HuH-7 (cell line): ENCODE measurements around the gene OR2T27.
"Not testable (repeated sequence)": the region's sequence is repeated elsewhere in the genome, so short reads cannot be mapped to it uniquely, and the experiment has no call there.

ENCODE experiments used
- DNase-seq: peaks from one replicate; pipeline ENCODE4 v3.0.0; 2011; ENCODE audit warnings: low spot score

The OR2T27 gene

DNA sequence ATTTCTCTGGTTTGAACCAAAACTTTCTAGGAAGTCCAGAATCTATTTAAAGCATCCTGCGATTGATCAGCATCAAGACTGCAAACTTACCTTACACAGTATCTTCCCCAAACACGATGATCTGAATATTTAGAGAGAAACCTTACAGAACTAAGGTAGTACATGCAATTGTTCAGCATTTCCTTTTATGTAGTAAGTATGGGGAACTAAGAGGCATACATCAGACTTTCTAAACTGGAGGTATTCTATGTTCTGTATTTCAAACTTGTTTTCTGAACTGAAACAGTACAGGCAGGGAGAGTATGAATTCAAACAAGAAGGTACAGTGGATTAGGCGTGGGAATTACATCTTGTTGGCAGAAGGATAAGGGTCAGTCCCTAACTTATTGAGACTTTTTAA lies at the start of gene OR2T27:
Gene OR2T27, minus strand, starts transcription at position 175 of the 400 bp plus-strand sequence. CDS start 4,644 bp downstream, outside the sequence.
- DNase-seq, result not testable (repeated sequence)

- no peak for DNase-seq
Observed at GRCh38 chr1:248704606-248705005, 49.3 kb upstream of the OR2T27 start.

- DNase-seq, result no peak
Observed at GRCh38 chr1:248703674-248704073, 48.3 kb upstream of the OR2T27 start.

GRCh38 chr1:248702714-248703113 lies 47.4 kb upstream of the OR2T27 start, which contains the start of gene OR14I1:
OR14I1 (minus strand) TSS chr1:248702766.
- DNase-seq, result no peak

DNA sequence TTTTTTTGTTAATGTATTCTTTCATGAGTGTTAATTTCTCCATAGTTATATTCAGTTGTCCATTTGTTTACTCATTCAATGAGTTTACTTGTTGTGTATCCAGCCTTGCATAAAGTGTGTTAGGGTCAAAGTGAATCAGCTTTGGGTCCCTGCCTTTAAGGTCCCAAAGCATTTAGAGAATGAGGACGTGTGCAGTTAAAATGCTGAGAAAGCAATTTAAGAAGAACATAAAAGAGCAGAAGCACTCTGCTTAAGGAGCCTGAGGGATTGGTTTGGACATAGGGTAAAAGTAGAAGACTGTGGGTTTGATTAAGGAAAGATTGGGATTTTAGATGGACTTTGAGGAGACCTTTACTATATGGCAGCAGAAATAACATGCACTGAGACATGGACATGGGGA lies 43.8 kb upstream of the OR2T27 start:
- no peak for DNase-seq

DNA sequence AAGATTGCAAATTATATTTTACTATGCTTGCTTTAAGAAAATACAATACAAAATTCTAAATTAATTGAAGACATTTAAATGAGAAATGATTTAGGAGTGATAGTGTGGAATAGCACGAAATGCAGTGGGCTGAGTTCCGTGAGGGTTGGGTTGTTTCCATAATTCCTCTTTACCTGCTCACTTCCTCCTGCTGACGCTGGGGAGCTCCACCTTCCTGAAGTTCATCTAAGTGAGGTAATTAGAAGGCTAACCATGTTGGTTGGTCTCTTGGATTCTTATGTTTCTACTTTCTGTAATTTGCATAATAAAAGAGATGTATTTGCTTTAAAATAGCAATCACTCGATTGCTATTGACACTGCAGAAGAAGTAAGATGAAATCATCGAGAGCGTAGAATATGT lies 42.6 kb upstream of the OR2T27 start:
- DNase-seq, result no peak

DNA sequence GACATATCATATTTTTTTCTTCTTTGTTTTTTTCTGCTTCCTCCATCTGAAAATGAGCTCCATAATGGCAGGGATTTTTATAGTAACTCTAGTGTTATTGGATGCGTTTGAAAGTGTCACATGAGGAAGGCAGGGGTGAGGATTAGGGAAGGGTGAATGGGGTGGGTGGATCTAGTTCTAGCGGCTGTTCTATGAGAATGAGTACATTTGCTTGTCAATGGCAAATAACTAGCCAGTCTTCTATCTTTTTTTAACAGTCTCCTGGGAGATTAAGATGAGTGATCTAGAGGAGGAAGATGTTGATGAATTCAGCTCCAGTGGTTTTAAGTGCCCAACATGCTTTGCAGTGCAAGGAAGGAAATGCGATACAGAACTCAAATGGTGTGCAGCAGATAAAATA lies 41.4 kb upstream of the OR2T27 start:
- no peak for DNase-seq

DNA sequence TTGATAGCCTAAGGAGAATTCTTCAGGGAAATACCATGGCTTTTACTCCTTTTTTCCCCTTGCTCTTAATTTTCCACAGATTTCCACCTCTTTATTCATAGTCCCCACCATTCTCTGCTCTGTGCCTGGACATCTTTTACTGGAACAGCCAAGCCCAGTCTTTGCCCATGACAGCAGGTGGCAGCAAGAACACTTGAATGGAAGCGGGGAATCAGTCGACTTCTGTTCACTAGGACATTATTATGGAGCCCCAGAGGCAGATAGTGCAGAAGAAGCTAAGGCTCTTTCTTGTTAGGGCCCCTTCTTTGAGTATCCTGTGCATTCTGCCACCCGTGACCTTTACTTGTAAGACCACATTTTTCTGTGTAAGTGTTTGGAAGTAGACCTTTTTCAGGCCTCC lies 40.9 kb upstream of the OR2T27 start:
- DNase-seq, result peak; percentile 37

GRCh38 chr1:248695451-248696132 lies 40.3 kb upstream of the OR2T27 start:
- no peak for DNase-seq

GRCh38 chr1:248691567-248692155 lies 36.3 kb upstream of the OR2T27 start:
- DNase-seq, result no peak

DNA sequence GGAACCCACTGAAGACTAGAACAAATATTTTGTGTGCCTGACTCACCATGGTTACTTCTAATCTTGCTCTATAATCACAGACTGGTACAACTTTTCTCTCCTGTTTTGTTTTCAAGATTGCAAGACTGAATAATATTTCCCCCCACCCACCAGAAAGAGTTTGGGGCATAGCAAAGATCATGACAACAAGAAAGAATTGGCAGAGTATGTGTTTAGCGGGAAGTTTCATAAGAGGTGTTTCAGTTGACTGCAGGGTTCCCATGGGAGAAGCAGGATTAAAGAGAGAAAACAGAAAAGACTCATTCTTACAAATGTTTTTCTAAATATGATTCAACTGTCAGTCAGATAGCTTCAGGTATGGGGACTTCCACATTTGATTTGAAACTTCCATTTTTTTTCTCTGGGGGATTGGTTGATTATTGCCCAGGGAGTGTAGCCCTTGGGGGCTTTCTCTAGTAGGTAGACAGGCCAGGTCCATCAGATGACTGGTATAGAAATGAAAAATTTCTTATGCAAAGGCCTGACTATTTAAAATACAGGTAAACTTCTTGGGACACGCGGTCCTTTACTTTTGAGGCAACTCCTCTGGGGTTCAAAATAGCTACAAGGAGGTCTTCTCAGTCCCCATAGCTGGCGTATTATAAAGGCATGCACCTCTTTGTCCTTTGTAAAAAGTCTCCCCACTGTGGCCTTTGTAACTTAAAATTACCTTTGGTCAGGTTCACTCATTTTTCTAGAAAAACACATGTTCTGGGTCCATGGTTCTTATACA lies 33.4 kb upstream of the OR2T27 start:
- no peak for DNase-seq

DNA sequence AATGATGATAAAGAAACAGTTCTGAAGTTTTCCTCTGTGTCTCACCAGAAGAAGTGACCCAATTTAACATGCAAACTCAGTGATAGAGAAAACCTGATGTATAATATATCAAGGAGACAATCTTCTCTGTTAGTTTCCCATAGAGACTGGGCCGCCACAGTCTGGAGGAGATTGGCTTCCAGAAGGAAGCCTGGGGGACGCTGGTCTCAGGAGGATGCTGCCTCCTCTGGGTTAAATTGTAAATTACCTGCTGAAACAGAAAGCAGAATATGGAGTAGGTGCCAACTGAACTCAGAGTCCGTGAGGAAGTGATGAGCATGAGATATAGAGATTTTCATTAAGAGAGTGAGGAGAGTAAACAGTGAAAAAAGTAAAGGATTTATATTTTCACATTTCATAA lies 31.5 kb upstream of the OR2T27 start:
- no peak for DNase-seq

GRCh38 chr1:248681651-248682050 lies 26.3 kb upstream of the OR2T27 start:
- no peak for DNase-seq

DNA sequence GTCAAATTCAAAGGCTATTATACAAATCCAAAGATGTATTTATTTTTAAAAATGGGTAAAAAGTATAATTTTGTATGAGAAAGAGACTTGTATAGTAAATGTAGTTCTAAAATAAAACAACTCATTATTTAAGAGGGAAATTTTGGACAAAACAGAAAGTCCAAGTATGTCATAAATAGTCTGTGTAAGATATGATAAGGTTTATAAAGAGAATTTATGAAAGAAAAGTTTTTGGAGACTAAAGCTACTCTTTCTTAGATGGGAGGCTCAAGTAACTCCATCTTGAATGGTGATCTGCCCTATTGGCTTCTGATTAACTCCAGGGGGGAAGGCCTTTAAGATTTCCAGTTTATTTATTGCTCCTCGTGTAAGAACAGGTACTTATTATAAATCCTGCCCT lies 14.7 kb upstream of the OR2T27 start:
- no peak for DNase-seq

DNA sequence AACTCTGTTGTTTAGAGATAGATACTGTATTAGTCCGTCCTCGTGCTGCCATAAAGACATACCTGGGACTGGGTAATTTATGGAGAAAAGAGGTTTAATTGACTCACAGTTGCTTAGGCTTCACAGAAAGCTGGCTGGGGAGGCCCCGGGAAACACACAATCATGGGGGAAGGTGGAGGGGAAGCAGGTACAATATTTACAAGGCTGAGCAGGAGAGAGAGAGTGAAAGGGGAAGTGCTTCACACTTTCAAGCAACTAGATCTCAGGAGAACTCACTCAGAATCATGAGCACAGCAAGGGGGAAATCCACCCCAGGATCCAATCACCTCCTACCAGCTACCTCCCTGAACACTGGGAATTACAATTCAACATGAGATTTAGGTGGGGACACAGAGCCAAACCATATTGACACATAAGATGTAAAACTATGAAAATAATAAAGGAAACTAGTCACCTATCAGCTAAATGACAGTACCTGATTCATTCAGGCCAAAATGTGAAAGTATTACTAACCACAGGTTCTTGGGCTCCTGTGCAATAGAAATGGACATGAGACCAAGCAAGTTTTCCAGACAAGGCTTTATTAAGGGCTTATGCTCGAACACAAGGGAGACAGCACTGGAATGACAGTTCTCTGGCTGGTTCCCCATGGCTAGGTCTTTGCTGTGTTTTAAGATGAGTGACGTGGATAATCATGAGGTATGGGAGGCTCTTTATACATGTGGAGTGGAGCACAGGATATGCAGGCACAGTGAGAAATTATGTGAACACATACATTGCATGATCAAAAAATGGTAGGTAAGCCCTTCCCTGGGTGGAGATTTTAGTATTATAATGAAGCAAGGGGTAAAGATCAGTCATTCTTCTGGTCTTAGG lies 8.4 kb upstream of the OR2T27 start:
- not testable (repeated sequence) for DNase-seq

GRCh38 chr1:248656797-248657196 lies 1.5 kb upstream of the OR2T27 start:
- DNase-seq, result not testable (repeated sequence)

DNA sequence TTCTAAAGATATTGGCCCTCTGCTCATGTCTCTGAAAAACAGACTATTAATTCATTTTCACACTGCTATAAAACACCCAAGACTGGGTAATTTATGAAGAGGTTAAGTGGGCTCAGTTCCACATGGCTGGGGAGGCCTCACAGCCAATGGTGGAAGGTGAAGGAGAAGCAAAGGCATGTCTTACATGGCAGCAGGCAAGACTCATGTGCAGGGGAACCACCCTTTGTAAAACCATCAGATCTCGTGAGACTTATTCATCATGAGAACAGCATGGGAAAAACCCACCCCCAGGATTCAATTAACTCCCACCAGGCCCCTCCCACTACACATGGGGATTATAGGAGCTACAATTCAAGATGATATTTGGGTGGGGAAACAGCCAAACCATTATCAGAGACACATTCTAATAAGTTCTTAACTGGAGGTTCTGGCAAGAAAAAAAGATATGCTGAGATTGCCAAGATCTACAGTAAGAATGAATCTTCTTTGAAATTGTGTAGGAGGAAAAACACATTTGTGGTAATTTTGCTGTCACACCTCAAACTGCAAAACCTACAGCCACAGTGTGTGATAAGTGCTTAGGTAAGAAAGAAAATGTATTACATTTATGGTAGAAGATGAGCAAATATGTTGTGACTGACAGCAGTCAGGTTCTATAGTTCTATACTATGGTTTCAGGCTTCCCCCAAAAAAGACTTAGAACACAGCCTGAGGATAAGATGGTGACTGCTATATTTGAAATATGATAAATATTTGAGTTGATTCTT lies 6.4 kb downstream of the OR2T27 start:
- not testable (repeated sequence) for DNase-seq

GRCh38 chr1:248645178-248645577 lies 10.2 kb downstream of the OR2T27 start, which contains the start of gene OR2T35:
OR2T35 (minus strand) TSS chr1:248645278; CDS start chr1:248639258, 6,020 bp downstream.
- not testable (repeated sequence) for DNase-seq

DNA sequence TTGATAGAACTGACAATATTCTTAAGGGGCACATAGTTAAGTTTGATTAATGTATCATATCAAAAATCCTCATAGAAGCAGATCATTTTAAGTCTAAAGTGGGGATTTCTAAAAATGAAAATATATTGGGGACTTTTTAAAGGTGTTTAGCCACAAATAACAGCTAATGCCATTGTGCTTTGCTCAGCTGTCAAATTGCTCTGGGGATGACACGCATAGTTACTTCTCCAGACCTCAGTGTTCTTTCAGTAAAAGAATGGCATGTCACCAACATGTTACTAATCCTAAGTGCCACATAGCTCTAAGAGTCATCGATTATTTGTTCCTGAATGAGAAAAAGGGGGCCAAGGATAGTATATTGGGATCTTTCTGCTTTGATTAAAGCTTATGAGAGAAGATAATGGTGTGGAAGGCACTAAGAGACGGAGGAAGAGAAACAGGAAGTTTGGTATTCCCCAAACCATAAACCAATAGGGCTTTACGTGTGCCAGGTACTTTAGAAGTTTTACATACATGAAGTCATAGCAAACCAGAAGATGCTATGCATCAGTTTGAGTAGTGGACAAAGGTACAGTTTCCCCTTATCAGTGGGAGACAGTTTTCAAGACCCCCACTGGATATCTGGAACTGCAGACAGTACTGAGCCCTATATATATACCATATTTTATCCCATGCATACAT lies 12.2 kb downstream of the OR2T27 start:
- not testable (repeated sequence) for DNase-seq

GRCh38 chr1:248641583-248641982 lies 13.7 kb downstream of the OR2T27 start:
- DNase-seq, result not testable (repeated sequence)
